IMR-90 (cell line): ENCODE results near the gene DPY19L1. TPM values are rescaled to one million over a fixed set of nuclear protein-coding genes. Genes with fewer than 3 reads are reported as not detected.
"Not testable (repeated sequence)": the region's sequence is repeated elsewhere in the genome, so short reads cannot be mapped to it uniquely, and the experiment has no call there.

Source experiments
- ATAC-seq: fragments of 200-7000 bp; cut with Tn5 transposase; 2 replicates; pipeline ENCODE4 v1.9.1; 2020; ENCODE audit warnings: low read depth, mild to moderate bottlenecking, moderate library complexity
- BruUV-seq: library from RNA; stranded (reverse); fragments of 400-500 nt; replicated peaks from 2 replicates; lab custom pipeline; 2021; lab: Mats Ljungman, UMichigan
- CTCF ChIA-PET: fragments of 300-600 bp; formaldehyde crosslinking; extraction: SDS; loops from one replicate; lab custom pipeline; 2021; ENCODE audit warnings: antibody characterized with exemption; lab: Yijun Ruan, JAX
- POLR2A ChIA-PET: fragments of 300-600 bp; sonication (Branson Sonifier 250); formaldehyde crosslinking; loops from one replicate; lab custom pipeline; 2022; ENCODE audit warnings: antibody characterized with exemption; ENCODE audit not compliant: unreplicated experiment; lab: Charles Lee
- DNase-seq: peaks from one replicate; pipeline ENCODE4 v3.0.0; 2013
- H2AFZ ChIP-seq: replicated peaks from 2 replicates; pipeline ENCODE3; 2013; ENCODE audit warnings: low read length, mild to moderate bottlenecking; ENCODE audit not compliant: poor library complexity
- H2AK5ac ChIP-seq: 2 replicates; pipeline ENCODE4 v1.6.1; 2013; ENCODE audit warnings: low read depth, low read length, inconsistent platforms
- H2AK9ac ChIP-seq: replicated peaks from 2 replicates; pipeline ENCODE3; 2013; ENCODE audit warnings: mild to moderate bottlenecking, low read depth, low read length, moderate library complexity; ENCODE audit not compliant: poor library complexity
- H2BK120ac ChIP-seq: 2 replicates; pipeline ENCODE4 v1.6.1; 2013; ENCODE audit warnings: low read depth, low read length, inconsistent platforms
- H2BK15ac ChIP-seq: 3 replicates; pipeline ENCODE4 v1.6.1; 2013; ENCODE audit warnings: low read depth, low read length, inconsistent platforms
- H2BK20ac ChIP-seq: 2 replicates; pipeline ENCODE4 v1.6.1; 2013; ENCODE audit warnings: low read depth, mild to moderate bottlenecking, inconsistent platforms, low read length, moderate library complexity
- H2BK5ac ChIP-seq: 2 replicates; pipeline ENCODE4 v1.6.1; 2013; ENCODE audit warnings: mild to moderate bottlenecking, low read depth, low read length, inconsistent platforms; ENCODE audit not compliant: poor library complexity, severe bottlenecking
- H3K14ac ChIP-seq: replicated peaks from 2 replicates; pipeline ENCODE4 v1.6.1; 2013; ENCODE audit warnings: low read depth, low read length, inconsistent platforms
- H3K18ac ChIP-seq: 2 replicates; pipeline ENCODE4 v1.6.1; 2013; ENCODE audit warnings: low read depth, low read length, control low read depth
- H3K23ac ChIP-seq: 2 replicates; pipeline ENCODE4 v1.6.1; 2013; ENCODE audit warnings: low read depth, low read length, inconsistent platforms
- H3K27ac ChIP-seq: 2 replicates; pipeline ENCODE4 v1.5.1; 2013; ENCODE audit warnings: mild to moderate bottlenecking, control low read depth, low read length; ENCODE audit not compliant: insufficient read depth
- H3K27me3 ChIP-seq: 2 replicates; pipeline ENCODE4 v1.6.1; 2013; ENCODE audit warnings: low read length; ENCODE audit not compliant: control insufficient read depth, insufficient read depth
- H3K36me3 ChIP-seq: 2 replicates; pipeline ENCODE4 v1.6.1; 2013; ENCODE audit warnings: low read length, mixed read lengths; ENCODE audit not compliant: control insufficient read depth, insufficient read depth
- H3K4ac ChIP-seq: 2 replicates; pipeline ENCODE4 v1.6.1; 2013; ENCODE audit warnings: low read depth, low read length, inconsistent platforms
- H3K4me1 ChIP-seq: 2 replicates; pipeline ENCODE4 v1.6.1; 2013; ENCODE audit warnings: low read length, mixed read lengths; ENCODE audit not compliant: control insufficient read depth, insufficient read depth
- H3K4me2 ChIP-seq: 2 replicates; pipeline ENCODE4 v1.6.1; 2013; ENCODE audit warnings: low read depth, mild to moderate bottlenecking, control low read depth, low read length, moderate library complexity
- H3K4me3 ChIP-seq: 2 replicates; pipeline ENCODE4 v1.5.1; 2013; ENCODE audit warnings: low read depth, mild to moderate bottlenecking, control low read depth, low read length, moderate library complexity; ENCODE audit not compliant: insufficient read depth
- H3K56ac ChIP-seq: 2 replicates; pipeline ENCODE4 v1.6.1; 2013; ENCODE audit warnings: low read length, inconsistent platforms; ENCODE audit not compliant: insufficient read depth; ENCODE audit errors: extremely low read depth
- H3K79me1 ChIP-seq, 2 experiments: 2 replicates each; pipeline ENCODE4 v1.6.1; 2013; ENCODE audit warnings: low read length in 2 of 2, inconsistent platforms in 1 of 2, low read depth in 1 of 2
- H3K9ac ChIP-seq: 2 replicates; pipeline ENCODE4 v1.6.1; 2013; ENCODE audit warnings: low read depth, low read length, control low read depth
- H3K9me1 ChIP-seq: 2 replicates; pipeline ENCODE4 v1.6.1; 2013; ENCODE audit warnings: low read length, inconsistent platforms; ENCODE audit not compliant: insufficient read depth
- H3K9me3 ChIP-seq: 2 replicates; pipeline ENCODE4 v1.6.1; 2013; ENCODE audit warnings: low read length; ENCODE audit not compliant: control insufficient read depth, insufficient read depth
- H4K20me1 ChIP-seq: 2 replicates; pipeline ENCODE4 v1.6.1; 2013; ENCODE audit warnings: low read length, inconsistent platforms; ENCODE audit not compliant: insufficient read depth
- H4K5ac ChIP-seq: 2 replicates; pipeline ENCODE4 v1.6.1; 2013; ENCODE audit warnings: mild to moderate bottlenecking, low read depth, low read length, control low read depth
- H4K8ac ChIP-seq, 2 experiments: 2 replicates each; pipeline ENCODE4 v1.6.1; 2013; ENCODE audit warnings: low read depth in 2 of 2, low read length in 2 of 2, control low read depth in 1 of 2, inconsistent platforms in 1 of 2
- H4K91ac ChIP-seq: 2 replicates; pipeline ENCODE4 v1.6.1; 2013; ENCODE audit warnings: low read depth, low read length, inconsistent platforms; ENCODE audit not compliant: insufficient read depth
- WGBS, 2 experiments: methylation state at CpG; one replicate each; pipeline versions ENCODE4 v1.1.5 to v1.1.7; 2013; ENCODE audit warnings: missing lambda C conversion rate in 2 of 2; ENCODE audit not compliant: insufficient read length in 1 of 2; ENCODE audit errors: extremely low coverage in 2 of 2; 5-methylcytosine and 5-hydroxymethylcytosine counted together
- dilution Hi-C: fragments of 300-500 bp; cut with HindIII; formaldehyde crosslinking; loops from one replicate; pipeline ENCODE4 v1.14.3; 2018; ENCODE audit warnings: low sequenced_read_pairs; ENCODE audit not compliant: unreplicated experiment
- in situ Hi-C: fragments of 300-500 bp; cut with MboI; formaldehyde crosslinking; loops from 3 replicates; pipeline ENCODE4 v1.14.3; 2019; ENCODE audit warnings: low sequenced_read_pairs, inconsistent platforms, mixed read lengths
- intact Hi-C: fragments of 100-400 bp; cut with micrococcal nuclease; formaldehyde crosslinking; loops from 2 replicates; pipeline ENCODE4 v1.10.0; 2022
- polyA plus RNA-seq, 3 experiments: library from polyadenylated mRNA; depleted of rRNA; stranded (reverse); fragments of >200 nt; gene quantifications; 2 replicates each; pipeline ENCODE4 v1.2.3, GENCODE V29; 2012; ENCODE audit warnings: low replicate concordance in 1 of 3
- total RNA-seq: library from RNA; depleted of rRNA; stranded (reverse); fragments of >200 nt; gene quantifications from 2 replicates; pipeline ENCODE4 v1.2.3, GENCODE V29; 2012

Gene DPY19L1
- total and polyA plus RNA-seq, 2 of the 4 experiments (the other 2 are of a cell fraction) = 12.1 to 12.2 TPM

DNA sequence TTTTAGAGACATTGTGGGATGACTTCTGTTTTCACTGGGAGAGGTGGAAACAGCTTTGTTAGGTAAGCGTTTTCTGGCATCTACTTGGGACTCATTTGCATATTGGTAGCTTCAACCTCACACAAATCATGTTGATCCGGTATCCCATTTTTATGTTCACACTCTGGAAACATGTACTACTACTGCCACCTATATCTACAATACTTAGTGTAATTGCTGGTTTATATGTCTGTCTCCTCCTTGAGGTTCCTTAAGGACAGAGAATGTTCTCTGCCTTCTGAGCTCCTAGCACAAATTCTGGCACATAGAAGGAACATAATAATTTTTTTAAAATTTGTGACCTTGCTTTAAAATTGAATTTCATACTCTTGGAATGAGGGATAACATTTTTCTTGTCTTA is 28.1 kb upstream of the DPY19L1 start:
- H2BK5ac ChIP-seq, H3K4me1 ChIP-seq, H3K27me3 ChIP-seq, ATAC-seq, H3K4me2 ChIP-seq, H2AK5ac ChIP-seq, H3K27ac ChIP-seq, H3K14ac ChIP-seq, H3K4me3 ChIP-seq, H3K9ac ChIP-seq, DNase-seq, dilution Hi-C loops, BruUV-seq, intact Hi-C loops, H3K56ac ChIP-seq, H2AK9ac ChIP-seq, H2BK15ac ChIP-seq, H3K18ac ChIP-seq, H4K20me1 ChIP-seq, H2BK120ac ChIP-seq, H3K9me3 ChIP-seq, H2AFZ ChIP-seq, H4K91ac ChIP-seq, CTCF ChIA-PET, H3K4ac ChIP-seq, H4K5ac ChIP-seq, H3K79me1 ChIP-seq, H3K9me1 ChIP-seq, POLR2A ChIA-PET, H3K36me3 ChIP-seq, H3K23ac ChIP-seq, H2BK20ac ChIP-seq, H4K8ac ChIP-seq: not testable (repeated sequence)
- in situ Hi-C loops = loop anchor here (25.0 kb wide), 1 partner anchor 472 kb away; no protein-coding TSS in a partner anchor
- no CpG with 5 or more reads among the region's 2 CpGs for WGBS, 2 experiments

DNA sequence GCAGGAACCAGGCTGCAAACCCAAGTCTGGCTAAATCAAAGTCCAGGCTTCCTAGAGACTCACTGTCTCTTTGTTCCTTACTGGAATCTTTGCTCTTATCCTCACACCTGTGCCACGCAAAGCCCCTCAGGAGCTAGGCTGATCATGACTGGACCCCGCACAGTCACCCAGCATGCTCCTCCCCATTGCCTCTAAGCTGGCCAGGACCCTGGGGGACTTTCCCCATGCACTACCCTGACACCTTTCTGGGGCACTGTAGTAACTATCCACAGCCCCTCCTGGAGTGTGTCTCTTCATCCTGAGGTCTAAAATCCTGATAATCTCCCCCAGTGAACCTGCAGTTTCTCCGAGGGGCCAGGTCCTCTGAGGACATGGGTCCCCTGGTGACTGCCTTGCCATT is 21.3 kb upstream of the DPY19L1 start:
- intact Hi-C loops, CTCF ChIA-PET, H2BK20ac ChIP-seq, H2AK5ac ChIP-seq, H3K4me2 ChIP-seq, ATAC-seq, H3K4me1 ChIP-seq, dilution Hi-C loops, H3K18ac ChIP-seq, H3K27ac ChIP-seq, H3K36me3 ChIP-seq, H3K9ac ChIP-seq, POLR2A ChIA-PET, H4K20me1 ChIP-seq, H4K5ac ChIP-seq, H2AK9ac ChIP-seq, H3K56ac ChIP-seq, H2BK120ac ChIP-seq, H3K4me3 ChIP-seq, H3K9me1 ChIP-seq, H4K8ac ChIP-seq, H3K79me1 ChIP-seq, H3K4ac ChIP-seq, H2BK15ac ChIP-seq, H3K27me3 ChIP-seq, H2BK5ac ChIP-seq, BruUV-seq, DNase-seq, H4K91ac ChIP-seq, H3K14ac ChIP-seq, H3K9me3 ChIP-seq, H2AFZ ChIP-seq, H3K23ac ChIP-seq: not testable (repeated sequence)
- in situ Hi-C loops = loop anchor here (25.0 kb wide), 1 partner anchor 479 kb away; no protein-coding TSS in a partner anchor
- no CpG with 5 or more reads among the region's 3 CpGs for WGBS, 2 experiments
